ENCODE data around the gene STARD7. TPM values are rescaled to one million over a fixed set of nuclear protein-coding genes. Genes with fewer than 3 reads are reported as not detected.
"Not testable (repeated sequence)": the region's sequence is repeated elsewhere in the genome, so short reads cannot be mapped to it uniquely, and the experiment has no call there.

STARD7 gene
- total RNA-seq, 4 donors from 2014 or later, result 211 to 292 (median 266) TPM

DNA sequence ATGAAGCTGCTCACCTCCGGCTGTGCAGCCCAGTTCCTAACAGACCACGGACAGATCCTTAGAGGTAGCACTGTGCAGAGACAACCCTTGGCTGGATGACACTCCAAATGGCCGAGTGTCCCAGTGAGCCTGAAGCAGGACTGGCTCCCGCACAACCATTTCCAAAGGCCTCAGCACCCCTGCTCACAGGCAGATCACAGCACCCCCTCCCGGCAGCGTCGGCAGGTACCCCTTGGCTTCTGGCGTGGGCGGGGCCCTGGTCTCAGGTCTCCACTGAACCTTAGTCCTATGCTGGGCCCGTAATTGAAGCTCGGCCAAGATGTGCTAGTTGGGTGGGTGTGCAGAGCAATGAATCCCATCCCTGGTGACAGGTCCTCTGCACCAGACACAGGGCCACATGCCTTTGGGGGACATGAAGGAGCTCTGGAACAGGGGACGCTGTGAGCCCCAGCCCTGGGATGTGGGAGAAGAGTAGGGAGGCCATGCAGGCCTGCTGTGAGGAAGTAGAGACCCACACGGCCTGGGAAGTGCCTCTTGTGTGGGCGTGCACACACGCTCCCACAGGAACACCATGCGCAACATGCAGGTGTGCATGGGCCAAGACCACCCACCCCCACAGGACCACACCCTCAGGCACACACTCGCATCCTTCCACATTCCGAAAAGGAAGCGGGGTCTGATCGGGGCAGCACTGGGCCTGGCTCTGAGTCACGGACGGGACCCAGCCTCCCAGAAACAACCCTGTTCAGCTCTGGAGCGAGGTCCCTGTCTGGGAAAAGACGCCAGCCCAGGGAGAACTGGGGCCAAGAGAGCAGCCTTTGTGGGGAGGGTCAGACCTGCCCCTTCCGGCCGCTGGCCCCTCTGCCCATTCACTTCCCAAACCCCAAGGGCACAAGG lies 66.2 kb downstream of the STARD7 start:
- no peak for DNase-seq
- no peak for TF ChIP-seq POLR2A (IDR thresholded peaks at IDR 0.05)
- TF ChIP-seq, protein P1, sequence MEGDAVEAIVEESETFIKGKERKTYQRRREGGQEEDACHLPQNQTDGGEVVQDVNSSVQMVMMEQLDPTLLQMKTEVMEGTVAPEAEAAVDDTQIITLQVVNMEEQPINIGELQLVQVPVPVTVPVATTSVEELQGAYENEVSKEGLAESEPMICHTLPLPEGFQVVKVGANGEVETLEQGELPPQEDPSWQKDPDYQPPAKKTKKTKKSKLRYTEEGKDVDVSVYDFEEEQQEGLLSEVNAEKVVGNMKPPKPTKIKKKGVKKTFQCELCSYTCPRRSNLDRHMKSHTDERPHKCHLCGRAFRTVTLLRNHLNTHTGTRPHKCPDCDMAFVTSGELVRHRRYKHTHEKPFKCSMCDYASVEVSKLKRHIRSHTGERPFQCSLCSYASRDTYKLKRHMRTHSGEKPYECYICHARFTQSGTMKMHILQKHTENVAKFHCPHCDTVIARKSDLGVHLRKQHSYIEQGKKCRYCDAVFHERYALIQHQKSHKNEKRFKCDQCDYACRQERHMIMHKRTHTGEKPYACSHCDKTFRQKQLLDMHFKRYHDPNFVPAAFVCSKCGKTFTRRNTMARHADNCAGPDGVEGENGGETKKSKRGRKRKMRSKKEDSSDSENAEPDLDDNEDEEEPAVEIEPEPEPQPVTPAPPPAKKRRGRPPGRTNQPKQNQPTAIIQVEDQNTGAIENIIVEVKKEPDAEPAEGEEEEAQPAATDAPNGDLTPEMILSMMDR (IDR thresholded peaks at IDR 0.05), result no peak
- H3K36me3 ChIP-seq, result no peaks in the 10 kb centered on the region
- H3K27me3 ChIP-seq, result no peaks in the 10 kb centered on the region
- no peak overlapping the region for H3K27ac ChIP-seq
- peaks cover 7 to 16% of the 10 kb centered on the region in 2 donors for H3K4me1 ChIP-seq
- H3K9me3 ChIP-seq, result no peaks in the 10 kb centered on the region
- H3K4me3 ChIP-seq (replicated peaks in 1 of 3), result no peak overlapping the region
- WGBS, 2 donors, result 78 to 86% methylated on average over 15 to 16 of the region's 26 CpGs
- intact Hi-C loops (cut with DNase I), result no loop called here

DNA sequence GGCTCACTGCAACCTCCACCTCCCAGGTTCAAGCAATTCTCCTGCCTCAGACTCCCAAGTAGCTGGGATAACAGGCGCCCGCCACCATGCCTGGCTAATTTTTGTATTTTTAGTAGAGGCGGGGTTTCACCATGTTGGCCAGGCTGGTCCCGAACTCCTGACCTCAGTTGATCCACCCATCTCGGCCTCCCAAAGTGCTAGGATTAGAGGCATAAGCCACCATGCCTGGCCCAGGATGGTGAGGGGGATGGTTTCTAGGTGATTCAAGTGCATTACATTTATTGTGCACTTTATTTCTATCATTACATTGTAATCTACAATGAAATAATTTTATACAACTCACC lies 67.0 kb downstream of the STARD7 start:
- DNase-seq; intact Hi-C loops (cut with DNase I); H3K36me3 ChIP-seq; H3K9me3 ChIP-seq; H3K27ac ChIP-seq; H3K4me3 ChIP-seq (replicated peaks in 1 of 3); H3K27me3 ChIP-seq: not testable (repeated sequence)
- H3K4me1 ChIP-seq, result peaks cover 7 to 16% of the 10 kb centered on the region in 2 donors
- WGBS, 2 donors, result 94 to 96% methylated on average over 5 of the region's 5 CpGs

DNA sequence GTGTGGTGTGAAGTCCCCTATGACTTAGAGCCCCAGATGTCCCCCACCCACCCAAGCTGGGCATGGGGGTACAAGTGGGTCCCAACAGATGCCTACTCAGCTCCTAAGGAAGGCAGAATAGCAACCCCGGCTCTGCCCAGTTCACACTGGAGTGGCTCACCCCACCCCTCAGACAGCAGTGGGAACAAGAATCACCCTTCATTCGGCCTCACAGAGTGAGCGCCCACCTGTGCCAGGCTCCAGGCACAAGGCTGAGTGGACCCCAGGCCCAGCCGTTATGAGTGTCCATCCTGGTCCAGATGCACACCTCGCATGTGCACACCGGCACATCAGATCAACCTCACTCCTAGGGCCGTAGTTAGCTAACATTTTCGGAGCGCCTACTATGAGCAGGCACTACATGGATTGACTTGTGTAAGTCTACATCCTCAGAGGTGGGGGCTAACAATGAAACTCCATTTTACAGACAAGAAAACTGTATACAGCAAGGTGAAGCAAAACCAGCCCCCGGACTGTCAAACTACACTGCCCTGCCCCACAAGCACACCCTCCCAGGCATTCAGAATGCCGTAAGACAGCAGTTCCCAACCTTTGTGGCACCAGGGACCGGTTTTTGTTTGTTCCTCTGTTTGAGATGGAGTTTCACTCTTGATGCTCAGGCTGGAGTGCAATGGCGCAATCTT lies 67.5 kb downstream of the STARD7 start:
- Histone ChIP-seq H3K4me3 (replicated peaks in 1 of 3) (no peak overlapping the region), H3K27me3 (no peaks in the 10 kb centered on the region), H3K9me3 (no peaks in the 10 kb centered on the region), H3K4me1 (peaks cover 7 to 16% of the 10 kb centered on the region in 2 donors), H3K36me3 (no peaks in the 10 kb centered on the region), H3K27ac (no peak overlapping the region)
- intact Hi-C loops (cut with DNase I), result no loop called here
- TF ChIP-seq POLR2A (IDR thresholded peaks at IDR 0.05), result no peak
- TF ChIP-seq, protein P1 (IDR thresholded peaks at IDR 0.05), result no peak
- DNase-seq, result no peak
- 97 to 99% methylated on average over 12 to 13 of the region's 13 CpGs for WGBS, 2 donors

DNA sequence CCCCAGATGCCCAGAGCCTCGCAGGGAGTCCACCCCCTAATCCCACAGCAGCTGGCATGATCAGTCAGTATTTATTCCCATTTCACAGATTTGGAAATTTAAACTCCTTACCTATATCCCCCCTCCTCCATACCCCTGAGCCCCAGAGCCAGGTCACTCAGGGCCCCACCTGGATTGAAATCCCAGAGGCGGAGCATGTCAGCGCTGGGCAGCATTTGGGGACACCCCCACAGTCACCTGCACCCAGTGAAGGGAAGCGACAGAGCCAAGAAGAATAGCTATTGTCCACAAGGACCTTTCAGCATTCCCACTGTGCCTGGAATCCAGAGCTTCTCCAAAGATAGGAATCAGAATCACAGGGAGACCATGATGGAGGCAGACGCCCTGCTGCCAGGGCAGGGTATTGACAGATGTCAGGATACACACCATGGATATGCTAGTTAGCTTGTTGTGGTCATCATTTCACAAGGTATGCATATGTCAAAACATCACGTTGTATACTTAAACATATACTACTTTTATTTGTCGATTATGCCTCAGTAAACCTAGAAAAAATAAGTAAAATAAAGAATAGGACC lies 69.4 kb downstream of the STARD7 start:
- intact Hi-C loops (cut with DNase I), result loop anchor here (5.0 kb wide), 1 partner anchor 33 kb away; no protein-coding TSS in a partner anchor

More for the DNA sequence above, 69.4 kb downstream of the STARD7 start:
- no peak overlapping the region for H3K4me3 ChIP-seq (replicated peaks in 1 of 3)
- no peaks in the 10 kb centered on the region for H3K9me3 ChIP-seq
- WGBS, 2 donors, result 84 to 88% methylated on average over 7 of the region's 7 CpGs
- no peaks in the 10 kb centered on the region for H3K36me3 ChIP-seq
- no peaks in the 10 kb centered on the region for H3K27me3 ChIP-seq
- no peak overlapping the region for H3K27ac ChIP-seq
- peaks cover 1 to 2% of the 10 kb centered on the region in 2 donors for H3K4me1 ChIP-seq
- DNase-seq, result no peak
- TF ChIP-seq POLR2A (IDR thresholded peaks at IDR 0.05), result no peak
- TF ChIP-seq, protein P1 (IDR thresholded peaks at IDR 0.05), result no peak

Data from thyroid gland (tissue), 4 donors.